H1 (cell line): ENCODE results near the gene KLK7.

Source experiments
- ATF2 ChIP-seq: IDR thresholded peaks from 2 replicates; pipeline ENCODE4 v1.6.1; 2012; ENCODE audit warnings: low read length, inconsistent platforms
- CBX8 ChIP-seq: fragments of 300-800, 300-1000 bp; sonication (generic); IDR thresholded peaks from 2 replicates; pipeline ENCODE4 v1.7.1; 2016; ENCODE audit warnings: low read depth, low read length, borderline replicate concordance
- CREB1 ChIP-seq: IDR thresholded peaks from 2 replicates; pipeline ENCODE4 v1.6.1; 2012; ENCODE audit warnings: inconsistent platforms
- CTCF ChIP-seq, 3 experiments: IDR thresholded peaks; 1 replicate in 2 of 3; 2 replicates in 1 of 3; pipeline versions ENCODE4 v1.5.1 to v1.6.1; 2011; ENCODE audit warnings: low read length in 3 of 3, mild to moderate bottlenecking in 3 of 3, inconsistent platforms in 2 of 3, low read depth in 1 of 3, moderate library complexity in 1 of 3; ENCODE audit not compliant: insufficient read depth in 1 of 3; ENCODE audit errors: control extremely low read depth in 1 of 3
- EP300 ChIP-seq, 2 experiments: IDR thresholded peaks; 1 replicate in 1 of 2; 2 replicates in 1 of 2; pipeline ENCODE4 v1.6.1; 2011 to 2012; ENCODE audit warnings: low read depth in 2 of 2, low read length in 2 of 2, mild to moderate bottlenecking in 2 of 2, borderline replicate concordance in 1 of 2, inconsistent platforms in 1 of 2, moderate library complexity in 1 of 2
- EZH2 ChIP-seq: fragments of 200-600 bp; sonication (generic); IDR thresholded peaks from 2 replicates; pipeline ENCODE4 v1.7.1; 2012; ENCODE audit warnings: low read depth, mild to moderate bottlenecking, moderate library complexity, low read length, inconsistent platforms; ENCODE audit not compliant: severe bottlenecking
- FOSL1 ChIP-seq: IDR thresholded peaks from 2 replicates; pipeline ENCODE4 v1.6.1; 2011; ENCODE audit warnings: mild to moderate bottlenecking, low read depth, low read length, moderate library complexity; ENCODE audit not compliant: insufficient read depth
- MAX ChIP-seq: IDR thresholded peaks from 2 replicates; pipeline ENCODE4 v1.6.1; 2012; ENCODE audit warnings: inconsistent platforms
- POLR2A ChIP-seq, 2 experiments: IDR thresholded peaks; 1 replicate in 1 of 2; 2 replicates in 1 of 2; pipeline ENCODE4 v1.6.1; 2011; ENCODE audit warnings: low read depth in 2 of 2, low read length in 2 of 2, mild to moderate bottlenecking in 2 of 2; ENCODE audit errors: control extremely low read depth in 1 of 2
- POLR2AphosphoS5 ChIP-seq: IDR thresholded peaks from 2 replicates; pipeline ENCODE4 v1.6.1; 2011; ENCODE audit warnings: low read depth, low read length
- RAD21 ChIP-seq, 2 experiments: IDR thresholded peaks in 1 of 2; conservative IDR thresholded peaks in 1 of 2; 2 replicates each; pipeline ENCODE4 v1.6.1; 2011; ENCODE audit warnings: low read depth in 2 of 2, low read length in 2 of 2, improper control_type of control experiment in 1 of 2, inconsistent platforms in 1 of 2, mild to moderate bottlenecking in 1 of 2, moderate library complexity in 1 of 2
- SAP30 ChIP-seq: fragments of 300-600 bp; sonication (generic); IDR thresholded peaks from 2 replicates; pipeline ENCODE4 v1.7.1; 2012; ENCODE audit warnings: low read length, moderate library complexity, mild to moderate bottlenecking, inconsistent platforms; ENCODE audit not compliant: insufficient read depth, insufficient replicate concordance
- TAF1 ChIP-seq: IDR thresholded peaks from 2 replicates; pipeline ENCODE4 v1.6.1; 2011; ENCODE audit warnings: mild to moderate bottlenecking, low read depth, low read length

- TF ChIP-seq CTCF (IDR thresholded peaks at IDR 0.05; ENCODE audit: control extremely low read depth in 1 of 3, insufficient read depth in 1 of 3, low read depth in 1 of 3, low read length in 3 of 3) (peak; percentile 89 to 95 (median 92)), POLR2AphosphoS5 (no peak), POLR2A (IDR thresholded peaks at IDR 0.05; ENCODE audit: control extremely low read depth in 1 of 2, low read depth in 2 of 2, low read length in 2 of 2) (0 out of 3 replicates have a peak, but pooled peaks of 1 of the 2 experiments have one; percentile 21), EP300 (IDR thresholded peaks at IDR 0.05; ENCODE audit: borderline replicate concordance in 1 of 2, low read depth in 2 of 2, low read length in 2 of 2) (no peak), ATF2 (no peak; the same call in 1 of the 2 replicates), TAF1 (no peak), EZH2 (peak; percentile 4), CREB1 (peak; percentile 23), RAD21 (IDR thresholded peaks at IDR 0.05 in 1 of 2, conservative IDR thresholded peaks at IDR 0.05 in 1 of 2; ENCODE audit: low read depth in 2 of 2, low read length in 2 of 2) (peak; percentile 82 to 88), MAX (peak; percentile 53; the same call in 1 of the 2 replicates), FOSL1 (peak; percentile 66; the same call in 1 of the 2 replicates), CBX8 (no peak), SAP30 (no peak)
Observed at GRCh38 chr19:51016798-51017683, 33.3 kb upstream of the KLK7 start.
